H1 (cell line): ENCODE results near the gene FHAD1. TPM values are rescaled to one million over a fixed set of nuclear protein-coding genes. Genes with fewer than 3 reads are reported as not detected.

Experiments
- CTCF ChIA-PET: fragments of 300-600 bp; sonication (Branson Sonifier 250); formaldehyde crosslinking; loops from one replicate; lab custom pipeline; 2021; ENCODE audit not compliant: partially characterized antibody; lab: Charles Lee
- POLR2A ChIA-PET: fragments of 300-600 bp; sonication (Branson Sonifier 250); formaldehyde crosslinking; loops from one replicate; lab custom pipeline; 2021; ENCODE audit warnings: inconsistent platforms; ENCODE audit not compliant: partially characterized antibody; lab: Charles Lee
- DNase-seq, 2 experiments: peaks; one replicate each; pipeline versions ENCODE4 v3.0.0 to v3.0.0-alpha.2; 2010 to 2022; ENCODE audit warnings: low spot score in 2 of 2, low read depth in 1 of 2, mixed read lengths in 1 of 2
- FAIRE-seq: peaks from 2 replicates; lab custom pipeline; 2011; peaks lifted over from hg19 to GRCh38; lab: Jason Lieb, UNC
- H2AFZ ChIP-seq: 2 replicates; pipeline ENCODE4 v1.8.1; 2012; ENCODE audit warnings: low read length, inconsistent platforms
- H2AK5ac ChIP-seq: 2 replicates; pipeline ENCODE4 v1.6.1; 2013; ENCODE audit warnings: low read depth, low read length
- H2BK120ac ChIP-seq: replicated peaks from 2 replicates; pipeline ENCODE3; 2013; ENCODE audit warnings: low read depth, low read length, inconsistent platforms
- H2BK12ac ChIP-seq: 2 replicates; pipeline ENCODE4 v1.6.1; 2013; ENCODE audit warnings: low read depth, low read length
- H2BK15ac ChIP-seq: 2 replicates; pipeline ENCODE4 v1.6.1; 2013; ENCODE audit warnings: low read length
- H2BK20ac ChIP-seq: 2 replicates; pipeline ENCODE4 v1.6.1; 2013; ENCODE audit warnings: low read length
- H2BK5ac ChIP-seq: 2 replicates; pipeline ENCODE4 v1.6.1; 2013; ENCODE audit warnings: low read depth, low read length
- H3K14ac ChIP-seq: 2 replicates; pipeline ENCODE4 v1.6.1; 2013; ENCODE audit warnings: inconsistent platforms; ENCODE audit not compliant: insufficient read length
- H3K18ac ChIP-seq: 2 replicates; pipeline ENCODE4 v1.6.1; 2013; ENCODE audit warnings: low read length; ENCODE audit errors: extremely low read depth
- H3K23ac ChIP-seq: 2 replicates; pipeline ENCODE4 v1.6.1; 2013; ENCODE audit warnings: inconsistent platforms; ENCODE audit not compliant: insufficient read length
- H3K23me2 ChIP-seq: 2 replicates; pipeline ENCODE4 v1.6.1; 2013; ENCODE audit warnings: low read depth, low read length
- H3K27ac ChIP-seq: 2 replicates; pipeline ENCODE4 v1.6.1; 2011; ENCODE audit warnings: low read depth, low read length, inconsistent platforms
- H3K27me3 ChIP-seq, 4 experiments: replicated peaks in 1 of 4; 1 replicate in 1 of 4; 2 replicates in 3 of 4; pipeline versions ENCODE4 v1.6.1 to v1.8.1; 2011 to 2013; ENCODE audit warnings: low read length in 3 of 4, mild to moderate bottlenecking in 3 of 4, inconsistent platforms in 2 of 4, mixed read lengths in 2 of 4, moderate library complexity in 1 of 4; ENCODE audit not compliant: control insufficient read depth in 3 of 4, insufficient read depth in 3 of 4; ENCODE audit errors: extremely low read depth in 1 of 4
- H3K36me3 ChIP-seq, 4 experiments: 2 replicates each; pipeline versions ENCODE4 v1.6.1 to v1.8.1; 2011 to 2013; ENCODE audit warnings: mild to moderate bottlenecking in 4 of 4, low read length in 3 of 4, moderate library complexity in 2 of 4, control low read depth in 1 of 4, inconsistent platforms in 1 of 4; ENCODE audit not compliant: insufficient read depth in 4 of 4, control insufficient read depth in 2 of 4
- H3K4ac ChIP-seq: replicated peaks from 2 replicates; pipeline ENCODE3; 2013; ENCODE audit warnings: low read length, low read depth, mixed read lengths, inconsistent platforms; ENCODE audit not compliant: insufficient read length
- H3K4me1 ChIP-seq, 4 experiments: replicated peaks in 1 of 4; 1 replicate in 1 of 4; 2 replicates in 3 of 4; pipeline versions ENCODE4 v1.6.1 to v1.8.1; 2011 to 2013; ENCODE audit warnings: low read length in 3 of 4, inconsistent platforms in 2 of 4, mixed read lengths in 1 of 4; ENCODE audit not compliant: insufficient read depth in 4 of 4, control insufficient read depth in 3 of 4
- H3K4me2 ChIP-seq, 2 experiments: 2 replicates each; pipeline versions ENCODE4 v1.6.1 to v1.8.1; 2011 to 2013; ENCODE audit warnings: low read depth in 2 of 2, low read length in 2 of 2, control low read depth in 1 of 2, inconsistent platforms in 1 of 2, mild to moderate bottlenecking in 1 of 2; ENCODE audit not compliant: insufficient read depth in 1 of 2
- H3K4me3 ChIP-seq, 4 experiments: fragments of 200-600, 300-600 bp in 1 of 4; sonication (generic), shearing (Covaris generic), sonication (Bioruptor Twin) in 1 of 4; 2 replicates each; pipeline versions ENCODE4 v1.5.1 to v1.8.1; 2011 to 2016; ENCODE audit warnings: low read length in 4 of 4, low read depth in 3 of 4, control low read depth in 2 of 4, inconsistent platforms in 2 of 4, mild to moderate bottlenecking in 2 of 4, mixed read lengths in 1 of 4, moderate library complexity in 1 of 4; ENCODE audit not compliant: insufficient read depth in 2 of 4; ENCODE audit errors: extremely low read depth in 1 of 4
- H3K56ac ChIP-seq: replicated peaks from 2 replicates; pipeline ENCODE3; 2013; ENCODE audit warnings: low read depth, mild to moderate bottlenecking, mixed read lengths, low read length, inconsistent platforms; ENCODE audit not compliant: insufficient read length
- H3K79me1 ChIP-seq: 2 replicates; pipeline ENCODE4 v1.6.1; 2013; ENCODE audit warnings: low read depth, low read length, control low read depth
- H3K79me2 ChIP-seq, 2 experiments: 2 replicates each; pipeline versions ENCODE4 v1.6.1 to v1.8.1; 2012 to 2013; ENCODE audit warnings: low read length in 2 of 2, mild to moderate bottlenecking in 2 of 2, inconsistent platforms in 1 of 2; ENCODE audit not compliant: insufficient read depth in 2 of 2, control insufficient read depth in 1 of 2
- H3K9ac ChIP-seq, 4 experiments: replicated peaks in 1 of 4; 1 replicate in 1 of 4; 2 replicates in 3 of 4; pipeline versions ENCODE4 v1.6.1 to v1.8.1; 2011 to 2013; ENCODE audit warnings: low read depth in 3 of 4, low read length in 3 of 4, control low read depth in 2 of 4, mild to moderate bottlenecking in 2 of 4, moderate library complexity in 2 of 4, inconsistent platforms in 1 of 4; ENCODE audit errors: extremely low read depth in 1 of 4
- H3K9me3 ChIP-seq, 2 experiments: 2 replicates each; pipeline versions ENCODE4 v1.6.1 to v1.8.1; 2012 to 2013; ENCODE audit warnings: mild to moderate bottlenecking in 2 of 2, moderate library complexity in 2 of 2, control low read depth in 1 of 2, inconsistent platforms in 1 of 2, low read depth in 1 of 2, low read length in 1 of 2, mixed read lengths in 1 of 2; ENCODE audit not compliant: insufficient read depth in 2 of 2
- H4K20me1 ChIP-seq, 2 experiments: replicated peaks in 1 of 2; 2 replicates each; pipeline versions ENCODE3 to v1.8.1; 2011 to 2013; ENCODE audit warnings: inconsistent platforms in 2 of 2, low read length in 2 of 2, mild to moderate bottlenecking in 1 of 2; ENCODE audit not compliant: insufficient read depth in 2 of 2, control insufficient read depth in 1 of 2
- H4K5ac ChIP-seq: 2 replicates; pipeline ENCODE4 v1.6.1; 2013; ENCODE audit warnings: low read length, low read depth, mixed read lengths, inconsistent platforms; ENCODE audit not compliant: insufficient read length
- H4K8ac ChIP-seq: 2 replicates; pipeline ENCODE4 v1.8.0; 2013; ENCODE audit warnings: mild to moderate bottlenecking, moderate library complexity, low read length, inconsistent platforms; ENCODE audit not compliant: insufficient read depth; ENCODE audit errors: extremely low read depth
- H4K91ac ChIP-seq: replicated peaks from 2 replicates; pipeline ENCODE3; 2013; ENCODE audit warnings: low read length, mixed read lengths, inconsistent platforms; ENCODE audit not compliant: insufficient read length
- CHD2 ChIP-seq: IDR thresholded peaks from 2 replicates; pipeline ENCODE4 v1.6.1; 2012; ENCODE audit warnings: low read length, improper control_type of control experiment
- WGBS, 2 experiments: shearing (Covaris generic) in 1 of 2; methylation state at CpG; one replicate each; pipeline versions ENCODE4 v1.1.6 to v1.1.7; 2013 to 2015; ENCODE audit warnings: low lambda C conversion rate in 2 of 2, mixed read lengths in 2 of 2, inconsistent platforms in 1 of 2, low coverage in 1 of 2, missing lambda C conversion rate in 1 of 2; ENCODE audit not compliant: insufficient replicate concordance in 2 of 2, insufficient coverage in 1 of 2, insufficient read length in 1 of 2; ENCODE audit errors: extremely low coverage in 1 of 2, missing lambda C conversion rate in 1 of 2; 5-methylcytosine and 5-hydroxymethylcytosine counted together
- polyA plus RNA-seq, 7 experiments: library from polyadenylated mRNA; depleted of rRNA in 3 of 7; stranded (reverse) in 5 of 7; unstranded in 2 of 7; fragments of >200 nt in 5 of 7; fragments of 200-250 nt in 2 of 7; gene quantifications; 1 replicate in 5 of 7; 2 replicates in 1 of 7; 4 replicates in 1 of 7; pipeline versions ENCODE4 v1.2.1 to v1.2.3, GENCODE V29; 2011 to 2013; ENCODE audit warnings: missing spikeins in 2 of 7, mixed read lengths in 2 of 7
- total RNA-seq: library from RNA; stranded (reverse); fragmentation: NEBNext Ultra II Directional; extraction: Animal tissue kit (Norgen Biotek cat#: 25700); gene quantifications from 2 replicates; pipeline ENCODE4 v1.2.1, GENCODE V29; 2021

Gene FHAD1
- total and polyA plus RNA-seq, 2 of the 8 experiments (the other 6 are each of a cell fraction or from before 2014, with no cell fraction given): 0.39 to 0.69 TPM

DNA sequence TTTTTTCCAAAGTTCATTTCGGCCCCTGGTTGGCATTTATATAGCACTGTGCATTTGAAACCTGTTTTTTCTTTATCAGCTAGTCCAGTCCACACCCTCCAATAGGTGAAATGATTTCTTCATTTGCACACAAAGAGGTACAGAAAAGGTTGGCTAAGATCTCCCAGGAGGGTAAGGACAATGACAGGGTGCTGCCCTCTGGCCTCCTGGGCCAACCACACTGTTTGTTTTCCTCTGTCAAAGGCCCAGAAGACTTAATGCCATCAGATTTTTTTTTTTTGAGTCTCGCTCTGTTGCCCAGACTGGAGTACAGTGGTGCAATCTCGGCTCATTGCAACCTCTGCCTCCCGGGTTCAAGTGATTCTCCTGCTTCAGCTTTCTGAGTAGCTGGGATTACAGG lies 92.5 kb downstream of the FHAD1 start:
- Histone ChIP-seq H4K8ac (no peak overlapping the region), H3K79me1 (no peaks in the 10 kb centered on the region), H3K79me2 (no peaks in the 10 kb centered on the region), H3K27me3 (no peaks in the 10 kb centered on the region), H3K23ac (no peak overlapping the region), H4K91ac (no peak overlapping the region), H3K14ac (no peak overlapping the region), H3K4me2 (no peak overlapping the region), H2BK12ac (no peak overlapping the region), H3K9me3 (no peaks in the 10 kb centered on the region), H3K4ac (no peak overlapping the region), H2AK5ac (no peak overlapping the region), H3K36me3 (no peaks in the 10 kb centered on the region), H3K9ac (no peak overlapping the region), H3K56ac (no peak overlapping the region), H4K5ac (no peak overlapping the region), H2BK20ac (no peak overlapping the region), H3K18ac (no peak overlapping the region), H3K27ac (no peak overlapping the region), H2BK5ac (no peak overlapping the region), H2AFZ (no peak overlapping the region), H3K4me1 (no peaks in the 10 kb centered on the region; a peak in 1 of 7 replicates), H3K4me3 (no peak overlapping the region), H4K20me1 (no peaks in the 10 kb centered on the region), H3K23me2 (no peaks in the 10 kb centered on the region), H2BK120ac (no peak overlapping the region), H2BK15ac (no peak overlapping the region)
- FAIRE-seq: no peak
- 100% methylated on average over 4 of the region's 4 CpGs; no CpG with 5 or more reads in 1 of the 2 experiments for WGBS, 2 experiments
- DNase-seq: no peak
- TF ChIP-seq CHD2: no peak
- POLR2A ChIA-PET: no interaction called here
- CTCF ChIA-PET: interaction anchor here (1.0 to 1.6 kb wide), 3 partner anchors 16 to 92 kb away, joined by 3 to 8 read pairs (median 5); no protein-coding TSS in a partner anchor
